ENCODE results near the gene FLT3. TPM values are rescaled to one million over a fixed set of nuclear protein-coding genes. Genes with fewer than 3 reads are reported as not detected.

FLT3 gene
- total and polyA plus RNA-seq, 5 donors from 2014 or later = 0.39 TPM; not detected in 4

GRCh38 chr13:27981006-27981708, 119.2 kb downstream of the FLT3 start:
- H3K4me3 Mint-ChIP-seq = peak overlapping the region in 1 of 4 donors; percentile 62
- no peaks in the 10 kb centered on the region for H3K9me3 ChIP-seq (ENCODE audit: control insufficient read depth in 2 of 2, low read length in 2 of 2)
- no peak overlapping the region for H3K27ac Mint-ChIP-seq
- H3K36me3 Mint-ChIP-seq = peaks cover 3% of the 10 kb centered on the region
- H3K9me3 Mint-ChIP-seq = peaks cover 0 to 6% (median 0%) of the 10 kb centered on the region in 7 donors
- H3K27me3 Mint-ChIP-seq = peaks cover 72% of the 10 kb centered on the region
- ATAC-seq (ENCODE audit: low read depth in 2 of 2) = no peak
- peaks cover 9% of the 10 kb centered on the region for H3K4me1 ChIP-seq (ENCODE audit: control insufficient read depth, insufficient read depth, low read length, poor library complexity, severe bottlenecking)
- H3K36me3 ChIP-seq (ENCODE audit: control insufficient read depth, insufficient read depth, low read length) = no peaks in the 10 kb centered on the region
- DNase-seq = no peak
- peaks cover 26% of the 10 kb centered on the region for H3K27me3 ChIP-seq (ENCODE audit: control insufficient read depth, insufficient read depth, low read length)
- H3K4me3 ChIP-seq (ENCODE audit: low read depth, low read length) = no peak overlapping the region
- H3K27ac ChIP-seq (ENCODE audit: insufficient read depth, low read length, poor library complexity, severe bottlenecking) = no peak overlapping the region
- H3K4me1 Mint-ChIP-seq = peaks cover 5 to 20% (median 13%) of the 10 kb centered on the region in 4 donors

DNA sequence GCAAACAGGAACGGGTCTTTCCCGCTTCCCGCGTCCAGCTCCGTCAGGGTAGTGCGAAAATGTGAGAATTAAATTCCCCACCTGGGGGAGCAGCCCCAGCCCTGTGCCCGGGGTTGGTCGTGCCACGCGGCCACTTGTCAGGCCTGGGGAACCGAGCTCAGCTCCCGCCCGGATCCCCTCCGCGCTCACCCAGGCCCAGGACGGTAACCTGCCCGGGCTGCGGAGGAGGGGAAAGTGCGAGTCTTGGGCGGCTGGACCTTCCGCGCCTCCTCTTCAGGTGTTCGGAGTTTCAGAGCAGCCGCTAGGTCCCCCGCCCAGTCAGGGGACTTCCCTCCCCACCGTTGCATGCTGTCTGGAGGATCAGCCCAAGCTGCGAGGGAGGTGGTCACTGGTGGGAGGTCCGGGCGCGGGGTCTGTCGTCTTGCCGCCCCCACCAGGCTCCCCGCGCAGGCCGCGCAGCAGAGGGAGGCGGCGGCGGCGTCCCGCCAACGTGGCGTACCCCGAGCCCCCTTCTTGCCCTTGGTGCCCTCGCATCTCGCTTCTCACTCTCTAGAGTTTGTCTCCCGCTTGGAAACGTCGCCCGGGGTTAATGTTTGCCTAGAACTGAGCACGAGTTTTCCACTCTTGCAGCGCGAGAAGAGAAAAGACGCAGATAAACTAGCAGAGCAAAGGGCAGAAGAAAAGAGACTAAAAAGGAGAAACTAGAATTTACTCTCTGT, 119.9 kb downstream of the FLT3 start:
- ATAC-seq (ENCODE audit: low read depth in 2 of 2) (no peak), DNase-seq (no peak)
- no peak overlapping the region for H3K27ac ChIP-seq (ENCODE audit: insufficient read depth, low read length, poor library complexity, severe bottlenecking)
- peaks cover 28% of the 10 kb centered on the region for H3K27me3 ChIP-seq (ENCODE audit: control insufficient read depth, insufficient read depth, low read length)
- peaks cover 14% of the 10 kb centered on the region for H3K4me1 ChIP-seq (ENCODE audit: control insufficient read depth, insufficient read depth, low read length, poor library complexity, severe bottlenecking)
- H3K9me3 ChIP-seq (ENCODE audit: control insufficient read depth in 2 of 2, low read length in 2 of 2) = no peaks in the 10 kb centered on the region
- Mint-ChIP-seq H3K4me1 (peaks cover 5 to 25% (median 13%) of the 10 kb centered on the region in 4 donors), H3K4me3 (peak overlapping the region in 1 of 4 donors; percentile 62), H3K36me3 (peaks cover 3% of the 10 kb centered on the region), H3K9me3 (peaks cover 0 to 7% (median 0%) of the 10 kb centered on the region in 7 donors), H3K27ac (no peak overlapping the region), H3K27me3 (peaks cover 79% of the 10 kb centered on the region)
- H3K4me3 ChIP-seq (ENCODE audit: low read depth, low read length) = no peak overlapping the region
- H3K36me3 ChIP-seq (ENCODE audit: control insufficient read depth, insufficient read depth, low read length) = no peaks in the 10 kb centered on the region

DNA sequence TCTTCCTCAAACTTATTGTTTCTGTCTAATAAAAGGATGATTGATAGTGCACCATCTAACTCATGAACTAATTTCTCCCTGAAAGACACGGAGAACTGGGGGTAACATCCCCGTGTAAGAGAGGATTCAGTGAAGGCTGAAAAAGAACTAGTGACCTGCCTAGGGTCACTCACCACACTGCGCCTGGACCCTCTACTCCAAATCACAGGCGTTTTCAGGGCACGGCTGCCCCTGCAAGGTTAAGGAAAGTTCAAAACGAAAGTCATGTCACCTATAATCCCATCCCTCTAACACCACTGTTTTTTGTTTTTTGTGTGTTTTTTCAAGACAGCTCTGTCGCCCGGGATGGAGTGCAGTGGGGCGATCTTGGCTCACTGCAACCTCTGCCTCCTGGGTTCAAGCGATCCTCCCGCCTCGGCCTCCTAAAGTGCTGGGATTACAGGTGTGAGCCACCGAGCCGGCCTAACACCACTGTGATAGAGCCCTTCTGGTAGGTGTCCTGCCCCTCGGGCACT, 120.6 kb downstream of the FLT3 start:
- ATAC-seq (ENCODE audit: low read depth in 2 of 2) = no peak
- H3K27ac ChIP-seq (ENCODE audit: insufficient read depth, low read length, poor library complexity, severe bottlenecking) = no peak overlapping the region
- H3K4me3 Mint-ChIP-seq = peak overlapping the region in 2 of 4 donors; percentile 39 to 71
- peaks cover 0 to 7% (median 0%) of the 10 kb centered on the region in 7 donors for H3K9me3 Mint-ChIP-seq
- peaks cover 3% of the 10 kb centered on the region for H3K36me3 Mint-ChIP-seq
- H3K27me3 Mint-ChIP-seq = peaks cover 86% of the 10 kb centered on the region
- no peak overlapping the region for H3K27ac Mint-ChIP-seq
- no peak overlapping the region for H3K4me3 ChIP-seq (ENCODE audit: low read depth, low read length)
- peaks cover 28% of the 10 kb centered on the region for H3K27me3 ChIP-seq (ENCODE audit: control insufficient read depth, insufficient read depth, low read length)
- peaks cover 14% of the 10 kb centered on the region for H3K4me1 ChIP-seq (ENCODE audit: control insufficient read depth, insufficient read depth, low read length, poor library complexity, severe bottlenecking)
- H3K4me1 Mint-ChIP-seq = peaks cover 5 to 28% (median 13%) of the 10 kb centered on the region in 4 donors
- no peaks in the 10 kb centered on the region for H3K36me3 ChIP-seq (ENCODE audit: control insufficient read depth, insufficient read depth, low read length)
- DNase-seq = no peak
- H3K9me3 ChIP-seq (ENCODE audit: control insufficient read depth in 2 of 2, low read length in 2 of 2) = no peaks in the 10 kb centered on the region

- Histone ChIP-seq H3K36me3 (ENCODE audit: control insufficient read depth, insufficient read depth, low read length) (no peaks in the 10 kb centered on the region), H3K27me3 (ENCODE audit: control insufficient read depth, insufficient read depth, low read length) (peaks cover 30% of the 10 kb centered on the region), H3K4me1 (ENCODE audit: control insufficient read depth, insufficient read depth, low read length, poor library complexity, severe bottlenecking) (peaks cover 14% of the 10 kb centered on the region), H3K4me3 (ENCODE audit: low read depth, low read length) (no peak overlapping the region), H3K9me3 (ENCODE audit: control insufficient read depth in 2 of 2, low read length in 2 of 2) (no peaks in the 10 kb centered on the region), H3K27ac (ENCODE audit: insufficient read depth, low read length, poor library complexity, severe bottlenecking) (no peak overlapping the region)
- DNase-seq = no peak
- H3K4me3 Mint-ChIP-seq = peak overlapping the region in 2 of 4 donors; percentile 39 to 71
- no peak for ATAC-seq (ENCODE audit: low read depth in 2 of 2)
- peaks cover 3% of the 10 kb centered on the region for H3K36me3 Mint-ChIP-seq
- peaks cover 2 to 30% (median 15%) of the 10 kb centered on the region in 4 donors for H3K4me1 Mint-ChIP-seq
- peaks cover 89% of the 10 kb centered on the region for H3K27me3 Mint-ChIP-seq
- H3K27ac Mint-ChIP-seq = no peak overlapping the region
- H3K9me3 Mint-ChIP-seq = peaks cover 0 to 10% (median 0%) of the 10 kb centered on the region in 7 donors
Measured at GRCh38 chr13:27979001-27979643, 121.3 kb downstream of the FLT3 start.

GRCh38 chr13:27978301-27978968, 121.9 kb downstream of the FLT3 start:
- no peaks in the 10 kb centered on the region for H3K9me3 ChIP-seq (ENCODE audit: control insufficient read depth in 2 of 2, low read length in 2 of 2)
- Mint-ChIP-seq H3K4me3 (no peak overlapping the region), H3K9me3 (peaks cover 0 to 10% (median 0%) of the 10 kb centered on the region in 7 donors), H3K27ac (peak overlapping the region in 1 of 3 donors; percentile 12), H3K36me3 (peaks cover 3% of the 10 kb centered on the region), H3K27me3 (peaks cover 89% of the 10 kb centered on the region), H3K4me1 (peaks cover 0 to 30% (median 17%) of the 10 kb centered on the region in 4 donors)
- peaks cover 37% of the 10 kb centered on the region for H3K27me3 ChIP-seq (ENCODE audit: control insufficient read depth, insufficient read depth, low read length)
- ATAC-seq (ENCODE audit: low read depth in 2 of 2) = no peak
- DNase-seq = no peak
- H3K4me3 ChIP-seq (ENCODE audit: low read depth, low read length) = no peak overlapping the region
- no peak overlapping the region for H3K27ac ChIP-seq (ENCODE audit: insufficient read depth, low read length, poor library complexity, severe bottlenecking)
- H3K4me1 ChIP-seq (ENCODE audit: control insufficient read depth, insufficient read depth, low read length, poor library complexity, severe bottlenecking) = peaks cover 14% of the 10 kb centered on the region
- H3K36me3 ChIP-seq (ENCODE audit: control insufficient read depth, insufficient read depth, low read length) = no peaks in the 10 kb centered on the region

- Mint-ChIP-seq H3K36me3 (peaks cover 3% of the 10 kb centered on the region), H3K9me3 (peaks cover 0 to 8% (median 0%) of the 10 kb centered on the region in 7 donors), H3K27me3 (peaks cover 89% of the 10 kb centered on the region), H3K4me1 (peaks cover 0 to 30% (median 17%) of the 10 kb centered on the region in 4 donors), H3K27ac (no peak overlapping the region), H3K4me3 (peak overlapping the region in 1 of 4 donors; percentile 41)
- Histone ChIP-seq H3K4me3 (ENCODE audit: low read depth, low read length) (no peak overlapping the region), H3K27ac (ENCODE audit: insufficient read depth, low read length, poor library complexity, severe bottlenecking) (no peak overlapping the region), H3K27me3 (ENCODE audit: control insufficient read depth, insufficient read depth, low read length) (peaks cover 36% of the 10 kb centered on the region), H3K4me1 (ENCODE audit: control insufficient read depth, insufficient read depth, low read length, poor library complexity, severe bottlenecking) (peaks cover 14% of the 10 kb centered on the region), H3K9me3 (ENCODE audit: control insufficient read depth in 2 of 2, low read length in 2 of 2) (no peaks in the 10 kb centered on the region), H3K36me3 (ENCODE audit: control insufficient read depth, insufficient read depth, low read length) (no peaks in the 10 kb centered on the region)
- ATAC-seq (ENCODE audit: low read depth in 2 of 2) (no peak), DNase-seq (no peak)
Measured at GRCh38 chr13:27977476-27978300, 122.7 kb downstream of the FLT3 start.
